B cell (primary cell): ENCODE measurements around the gene DAAM2. TPM values are rescaled to one million over a fixed set of nuclear protein-coding genes. Genes with fewer than 3 reads are reported as not detected.

Experiments used
- ATAC-seq: fragments of 200-7000 bp; cut with Tn5 transposase; one replicate; pipeline ENCODE4 v1.10.0; 2021; ENCODE audit warnings: low read depth, mild to moderate bottlenecking, moderate number of reproducible peaks, moderate library complexity
- CTCF ChIA-PET: fragments of 350-600 bp; sonication (Branson Sonifier 250); formaldehyde crosslinking; loops from one replicate; lab custom pipeline; 2021; ENCODE audit warnings: antibody characterized with exemption, inconsistent platforms; lab: Charles Lee
- POLR2A ChIA-PET: fragments of 350-600 bp; sonication (Branson Sonifier 250); formaldehyde crosslinking; loops from one replicate; lab custom pipeline; 2021; ENCODE audit warnings: antibody characterized with exemption; lab: Charles Lee
- DNase-seq: peaks from one replicate; pipeline ENCODE4 v3.0.0; 2013
- H2AFZ ChIP-seq: 2 replicates; pipeline ENCODE4 v1.6.1; 2012; ENCODE audit warnings: mild to moderate bottlenecking, low read depth, low read length; ENCODE audit not compliant: insufficient read depth, poor library complexity, severe bottlenecking
- H3K27ac ChIP-seq, 2 donors: 1 replicate in 1 of 2; 2 replicates in 1 of 2; pipeline ENCODE4 v1.5.1; 2012 to 2013; ENCODE audit warnings: low read length in 2 of 2, mild to moderate bottlenecking in 2 of 2, moderate library complexity in 1 of 2
- H3K27me3 ChIP-seq, 4 experiments: fragments of 200-600 bp in 1 of 4; sonication (generic) in 1 of 4; replicated peaks in 1 of 4; 1 replicate in 2 of 4; 2 replicates in 2 of 4; pipeline versions ENCODE4 v1.6.1 to v1.7.0; 2013 to 2016; ENCODE audit warnings: low read length in 3 of 4, mild to moderate bottlenecking in 2 of 4, mixed read lengths in 1 of 4, moderate library complexity in 1 of 4; ENCODE audit not compliant: insufficient read depth in 4 of 4, control insufficient read depth in 3 of 4; ENCODE audit errors: control extremely low read depth in 1 of 4
- H3K36me3 ChIP-seq, 2 experiments: replicated peaks in 1 of 2; 1 replicate in 1 of 2; 2 replicates in 1 of 2; pipeline versions ENCODE4 v1.6.1 to v1.7.1; 2013; ENCODE audit warnings: low read length in 1 of 2; ENCODE audit not compliant: insufficient read depth in 2 of 2, control insufficient read depth in 1 of 2; ENCODE audit errors: control extremely low read depth in 1 of 2, extremely low read depth in 1 of 2
- H3K4me1 ChIP-seq, 2 donors: fragments of 200-600 bp in 1 of 2; sonication (generic) in 1 of 2; 1 replicate in 1 of 2; 2 replicates in 1 of 2; pipeline versions ENCODE4 v1.5.1 to v1.6.1; 2013 to 2017; ENCODE audit warnings: low read length in 2 of 2; ENCODE audit not compliant: control insufficient read depth in 2 of 2, insufficient read depth in 2 of 2
- H3K4me2 ChIP-seq: replicated peaks from 2 replicates; pipeline ENCODE3; 2012; ENCODE audit warnings: mild to moderate bottlenecking, low read depth, low read length; ENCODE audit not compliant: poor library complexity, severe bottlenecking
- H3K4me3 ChIP-seq, 5 experiments: fragments of 200-600 bp in 1 of 5; sonication (generic) in 1 of 5; 1 replicate in 3 of 5; 2 replicates in 2 of 5; pipeline versions ENCODE4 v1.5.1 to v1.7.0; 2011 to 2016; ENCODE audit warnings: low read length in 4 of 5, mild to moderate bottlenecking in 4 of 5, low read depth in 2 of 5, control low read depth in 1 of 5, moderate library complexity in 1 of 5; ENCODE audit not compliant: insufficient read depth in 1 of 5; ENCODE audit errors: control extremely low read depth in 1 of 5, extremely low read depth in 1 of 5
- H3K79me2 ChIP-seq: fragments of 200-600 bp; sonication (generic); one replicate; pipeline ENCODE4 v1.6.0; 2016; ENCODE audit warnings: low read length; ENCODE audit not compliant: control insufficient read depth, insufficient read depth
- H3K9ac ChIP-seq: fragments of 200-600 bp; sonication (generic); 2 replicates; pipeline ENCODE4 v1.6.1; 2017; ENCODE audit warnings: mild to moderate bottlenecking, low read length, moderate library complexity
- H3K9me3 ChIP-seq, 3 donors: one replicate each; pipeline versions ENCODE4 v1.6.1 to v1.7.1; 2013; ENCODE audit warnings: low read length in 2 of 3; ENCODE audit not compliant: control insufficient read depth in 2 of 3, insufficient read depth in 1 of 3; ENCODE audit errors: control extremely low read depth in 1 of 3
- H4K20me1 ChIP-seq: 2 replicates; pipeline ENCODE4 v1.6.0; 2012; ENCODE audit warnings: mild to moderate bottlenecking, low read length; ENCODE audit not compliant: insufficient read depth, control insufficient read depth, poor library complexity, severe bottlenecking
- H3K27ac Mint-ChIP-seq: one replicate; pipeline ENCODE4 v1.8.0; 2021; ENCODE audit warnings: mixed read lengths
- H3K27me3 Mint-ChIP-seq: one replicate; pipeline ENCODE4 v1.8.0; 2021; ENCODE audit warnings: mixed read lengths
- H3K4me1 Mint-ChIP-seq: one replicate; pipeline ENCODE4 v1.8.0; 2021; ENCODE audit warnings: mixed read lengths
- H3K4me3 Mint-ChIP-seq: one replicate; pipeline ENCODE4 v1.8.0; 2021; ENCODE audit warnings: mixed read lengths
- H3K9me3 Mint-ChIP-seq: one replicate; pipeline ENCODE4 v1.8.0; 2022; ENCODE audit warnings: mixed read lengths; ENCODE audit not compliant: insufficient read depth
- EZH2 ChIP-seq: IDR thresholded peaks from 2 replicates; pipeline ENCODE4 v1.6.1; 2012; ENCODE audit warnings: borderline replicate concordance, low read depth, mild to moderate bottlenecking, moderate library complexity, low read length; ENCODE audit not compliant: insufficient read depth, poor library complexity, severe bottlenecking
- WGBS: methylation state at CpG from one replicate; pipeline ENCODE4 v1.1.5; 2013; ENCODE audit warnings: missing lambda C conversion rate; ENCODE audit not compliant: insufficient coverage; 5-methylcytosine and 5-hydroxymethylcytosine counted together
- intact Hi-C: fragments of 100-400 bp; cut with micrococcal nuclease; formaldehyde crosslinking; loops from one replicate; pipeline ENCODE4 v1.10.0; 2022
- polyA plus RNA-seq: library from polyadenylated mRNA; depleted of rRNA; stranded (reverse); fragments of >200 nt; gene quantifications from 2 replicates; pipeline ENCODE4 v1.2.3, GENCODE V29; 2012
- total RNA-seq, 2 donors: library from RNA; stranded (reverse); fragments of 120-200 nt in 1 of 2; gene quantifications; 1 replicate in 1 of 2; 2 replicates in 1 of 2; pipeline versions ENCODE4 v1.2.3 to v1.2.4, GENCODE V29; 2013 to 2022
- TF ChIP-seq, protein P1 (sequence below): fragments of 200-600 bp; IDR thresholded peaks from one replicate; pipeline ENCODE4 v1.8.0; 2022; ENCODE audit warnings: antibody characterized with exemption, mild to moderate bottlenecking

The DAAM2 gene
- total and polyA plus RNA-seq, 2 donors (not counting 1 experiment from before 2014, with no cell fraction given), result not detected

- no peaks in the 10 kb centered on the region for H3K9me3 ChIP-seq
- no peaks in the 10 kb centered on the region for H3K27me3 ChIP-seq
- H3K27ac Mint-ChIP-seq, result no peak overlapping the region
- H2AFZ ChIP-seq, result no peak overlapping the region
- no peak overlapping the region for H3K9ac ChIP-seq
- WGBS, result no CpG with 5 or more reads among the region's 2 CpGs
- intact Hi-C loops, result no loop called here
- no peak overlapping the region for H3K4me3 ChIP-seq
- no peaks in the 10 kb centered on the region for H3K4me1 Mint-ChIP-seq
- no peak overlapping the region for H3K4me2 ChIP-seq
- no peaks in the 10 kb centered on the region for H4K20me1 ChIP-seq
- H3K9me3 Mint-ChIP-seq, result no peaks in the 10 kb centered on the region
- no peak overlapping the region for H3K4me3 Mint-ChIP-seq
- H3K4me1 ChIP-seq, result no peaks in the 10 kb centered on the region
- no peaks in the 10 kb centered on the region for H3K36me3 ChIP-seq
- H3K79me2 ChIP-seq, result no peaks in the 10 kb centered on the region
- ATAC-seq, result no peak
- ChIA-PET POLR2A (no interaction called here), CTCF (no interaction called here)
- H3K27ac ChIP-seq, result no peak overlapping the region
- TF ChIP-seq EZH2, result no peak
- TF ChIP-seq, protein P1, sequence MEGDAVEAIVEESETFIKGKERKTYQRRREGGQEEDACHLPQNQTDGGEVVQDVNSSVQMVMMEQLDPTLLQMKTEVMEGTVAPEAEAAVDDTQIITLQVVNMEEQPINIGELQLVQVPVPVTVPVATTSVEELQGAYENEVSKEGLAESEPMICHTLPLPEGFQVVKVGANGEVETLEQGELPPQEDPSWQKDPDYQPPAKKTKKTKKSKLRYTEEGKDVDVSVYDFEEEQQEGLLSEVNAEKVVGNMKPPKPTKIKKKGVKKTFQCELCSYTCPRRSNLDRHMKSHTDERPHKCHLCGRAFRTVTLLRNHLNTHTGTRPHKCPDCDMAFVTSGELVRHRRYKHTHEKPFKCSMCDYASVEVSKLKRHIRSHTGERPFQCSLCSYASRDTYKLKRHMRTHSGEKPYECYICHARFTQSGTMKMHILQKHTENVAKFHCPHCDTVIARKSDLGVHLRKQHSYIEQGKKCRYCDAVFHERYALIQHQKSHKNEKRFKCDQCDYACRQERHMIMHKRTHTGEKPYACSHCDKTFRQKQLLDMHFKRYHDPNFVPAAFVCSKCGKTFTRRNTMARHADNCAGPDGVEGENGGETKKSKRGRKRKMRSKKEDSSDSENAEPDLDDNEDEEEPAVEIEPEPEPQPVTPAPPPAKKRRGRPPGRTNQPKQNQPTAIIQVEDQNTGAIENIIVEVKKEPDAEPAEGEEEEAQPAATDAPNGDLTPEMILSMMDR, result no peak
- DNase-seq, result no peak
- no peaks in the 10 kb centered on the region for H3K27me3 Mint-ChIP-seq
These were observed 15.6 kb upstream of the DAAM2 start for GRCh38 chr6:39776581-39776980.

DNA sequence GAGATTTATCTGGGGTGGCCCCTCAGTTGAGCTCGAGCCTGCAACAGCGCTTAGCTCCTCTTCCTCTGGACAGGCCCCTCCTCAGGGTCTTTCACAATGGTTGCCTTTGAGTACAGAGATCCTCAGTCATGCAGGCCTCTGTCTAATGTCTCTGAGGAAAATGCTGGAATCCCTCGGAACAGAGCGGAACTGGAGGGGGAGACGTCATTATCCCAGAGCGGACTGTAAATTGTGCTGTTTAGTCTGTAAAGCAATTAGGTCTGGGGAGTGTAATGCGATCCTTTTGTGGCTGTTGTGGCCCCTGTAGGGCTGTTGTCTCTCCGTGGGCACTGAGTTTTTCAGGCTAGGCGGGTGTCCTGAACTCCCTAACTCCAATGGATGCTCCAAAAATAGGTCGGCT, 15.0 kb upstream of the DAAM2 start:
- Histone ChIP-seq H3K9me3 (no peaks in the 10 kb centered on the region), H4K20me1 (no peaks in the 10 kb centered on the region), H3K4me1 (no peaks in the 10 kb centered on the region), H3K79me2 (no peaks in the 10 kb centered on the region), H3K27ac (no peak overlapping the region), H3K4me2 (no peak overlapping the region), H3K4me3 (no peak overlapping the region), H3K36me3 (no peaks in the 10 kb centered on the region), H2AFZ (no peak overlapping the region), H3K27me3 (no peaks in the 10 kb centered on the region), H3K9ac (no peak overlapping the region)
- ATAC-seq, result no peak
- Mint-ChIP-seq H3K27ac (no peak overlapping the region), H3K27me3 (no peaks in the 10 kb centered on the region), H3K4me1 (no peaks in the 10 kb centered on the region), H3K4me3 (no peak overlapping the region), H3K9me3 (no peaks in the 10 kb centered on the region)
- intact Hi-C loops, result no loop called here
- TF ChIP-seq, protein P1, result no peak
- no peak for TF ChIP-seq EZH2
- ChIA-PET CTCF (no interaction called here), POLR2A (no interaction called here)
- WGBS, result 88% methylated on average over 10 of the region's 10 CpGs
- DNase-seq, result no peak
